Activated CD4-positive, alpha-beta T cell treated with anti-CD3 and anti-CD28 coated beads, Interleukin-2, amount 50 U/mL, for 4 hours (primary cell): ENCODE data around the gene DEPDC1B.
"Not testable (repeated sequence)": the region's sequence is repeated elsewhere in the genome, so short reads cannot be mapped to it uniquely, and the experiment has no call there.

Experiments
- DNase-seq, 2 experiments: peaks; one replicate each; pipeline ENCODE4 v3.0.0-alpha.2; 2020

The DEPDC1B gene

DNA sequence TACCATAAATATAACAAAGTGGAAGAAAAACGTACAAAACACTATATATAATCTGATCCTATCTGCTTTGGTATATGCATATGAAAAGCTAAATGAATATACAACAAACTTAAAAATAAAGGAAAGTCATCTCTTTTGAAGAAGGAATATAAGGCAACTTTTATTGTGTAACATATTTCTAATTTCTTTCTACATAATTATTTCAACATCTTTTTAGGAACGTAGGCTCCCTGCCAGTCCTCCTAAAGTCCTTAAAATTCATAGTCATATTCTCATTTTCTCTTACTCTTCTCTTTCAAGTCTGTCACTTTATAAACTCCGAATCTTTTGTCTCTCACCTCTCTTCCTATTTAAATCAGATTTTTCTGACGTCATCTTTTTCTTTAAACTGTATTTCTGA, 9.6 kb downstream of the DEPDC1B start:
- no peak for DNase-seq

DNA sequence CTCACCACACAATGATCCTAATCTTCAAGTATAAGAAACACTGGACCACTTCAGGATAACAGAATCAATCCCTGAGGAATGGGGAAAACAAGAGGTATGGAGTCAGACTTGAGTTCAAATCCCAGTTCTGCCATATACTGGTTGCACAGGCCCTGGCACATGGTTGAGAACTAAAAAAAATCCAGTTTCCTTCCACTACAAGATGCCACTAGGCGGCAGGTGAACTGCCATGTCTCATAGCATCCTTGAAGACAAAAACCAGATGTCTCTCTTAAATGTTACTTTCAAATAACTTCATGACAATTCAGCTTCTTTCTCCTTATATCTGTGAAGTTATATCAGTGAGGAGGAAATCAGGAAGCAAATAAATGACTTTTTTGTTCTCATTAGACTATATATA, 11.0 kb downstream of the DEPDC1B start:
- DNase-seq: no peak

DNA sequence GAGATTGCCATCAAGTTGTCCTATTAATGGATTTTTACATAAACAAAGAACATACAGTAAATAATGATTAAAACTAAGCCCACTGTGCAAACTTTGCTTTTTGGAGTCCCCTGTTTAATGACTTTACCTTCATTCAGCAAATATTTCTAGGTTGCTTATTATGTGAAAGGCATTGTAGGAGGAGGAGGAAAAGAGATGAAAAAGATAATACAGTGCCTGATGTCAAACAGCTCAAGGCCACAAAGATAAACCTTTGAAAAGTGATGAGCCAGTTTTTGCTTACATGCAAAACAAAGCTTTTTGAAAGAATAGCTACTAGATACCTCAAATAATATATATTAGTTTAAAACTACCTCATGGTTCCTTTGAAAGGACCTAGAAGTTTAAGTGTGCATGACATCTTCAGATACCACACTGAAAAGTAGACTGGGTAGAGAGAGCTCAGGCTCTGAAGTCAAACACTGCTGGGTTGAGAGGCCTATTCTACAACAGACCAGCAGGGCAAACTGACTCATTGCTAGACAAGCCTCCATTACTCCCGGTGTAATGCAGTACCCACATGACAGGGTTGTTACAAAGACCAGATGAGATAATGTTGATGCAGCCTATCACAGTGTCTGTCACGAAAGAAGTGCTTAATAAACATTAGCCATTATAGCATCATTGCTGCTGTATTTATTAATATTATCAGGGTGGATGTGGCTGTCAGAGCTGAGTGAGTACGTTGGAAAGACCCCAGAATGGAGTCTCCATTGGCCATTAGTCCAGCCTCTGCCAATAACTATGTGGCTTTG, 11.8 kb downstream of the DEPDC1B start:
- DNase-seq: no peak

DNA sequence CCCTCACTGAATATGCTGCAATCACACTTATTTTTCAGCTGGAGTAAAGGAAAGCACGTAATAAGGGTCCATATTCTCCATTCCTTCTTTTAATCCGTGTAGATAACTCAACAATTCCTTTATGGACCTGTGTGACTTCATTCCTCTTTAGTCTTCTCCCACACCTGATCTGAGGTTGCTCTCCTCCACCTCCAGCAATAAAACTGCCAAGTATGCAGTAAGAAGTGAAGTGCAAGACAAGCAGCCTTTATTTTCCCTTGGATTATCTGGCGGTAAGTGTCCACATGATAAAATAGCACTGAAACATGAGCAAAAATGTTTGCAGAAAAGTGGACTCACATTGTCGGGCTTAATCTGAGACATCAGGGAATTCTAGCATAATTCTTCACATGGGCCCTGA, 13.8 kb downstream of the DEPDC1B start:
- DNase-seq: no peak

DNA sequence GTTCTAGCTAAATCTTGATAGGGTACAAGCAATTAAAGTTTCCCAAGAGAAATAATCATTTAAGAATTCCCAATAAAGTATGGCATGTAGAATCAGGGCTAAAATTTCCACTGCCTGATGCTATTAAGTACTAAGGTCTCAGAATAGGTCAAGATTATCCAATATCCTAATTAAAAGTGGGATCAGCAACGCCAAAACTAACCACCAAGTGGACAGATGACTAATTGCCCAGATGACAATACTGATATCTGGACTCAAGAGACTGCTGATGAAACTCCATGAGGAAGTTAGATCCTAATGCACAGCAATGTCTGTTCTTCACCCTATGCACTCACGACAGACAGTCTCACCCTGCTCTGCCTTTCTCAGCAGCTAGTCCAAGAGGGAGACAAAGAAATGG, 14.3 kb downstream of the DEPDC1B start:
- no peak for DNase-seq

DNA sequence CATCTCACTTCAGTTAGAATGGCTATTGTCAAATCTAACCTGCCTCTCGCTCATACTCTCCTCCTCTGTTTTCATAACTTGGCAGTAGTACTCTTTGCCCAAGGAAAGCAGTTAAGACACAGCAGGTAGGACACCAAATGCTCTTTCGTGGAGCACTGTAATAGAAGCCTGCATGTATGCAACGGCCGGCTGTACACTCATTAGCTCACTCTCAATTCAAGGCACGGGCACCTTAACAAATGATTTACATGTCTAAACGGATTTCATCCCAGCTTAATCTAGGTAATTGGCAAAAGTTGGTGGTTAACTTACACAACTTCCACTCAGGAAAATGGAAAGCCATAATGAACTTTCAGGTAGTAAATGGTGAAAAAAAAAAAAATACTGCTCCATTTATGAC, 14.9 kb downstream of the DEPDC1B start:
- DNase-seq: no peak

DNA sequence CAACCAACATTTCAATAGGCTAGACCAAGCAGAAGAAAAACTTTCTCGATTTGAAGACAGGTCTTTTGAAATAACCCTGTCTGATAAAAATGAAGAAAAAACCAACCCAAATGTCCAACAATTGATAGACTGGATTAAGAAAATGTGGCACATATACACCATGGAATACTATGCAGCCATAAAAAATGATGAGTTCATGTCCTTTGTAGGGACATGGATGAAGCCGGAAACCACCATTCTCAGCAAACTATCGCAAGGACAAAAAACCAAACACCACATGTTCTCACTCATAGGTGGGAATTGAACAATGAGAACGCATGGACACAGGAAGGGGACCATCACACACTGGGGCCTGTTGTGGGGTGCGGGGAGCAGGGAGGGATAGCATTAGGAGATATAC, 18.0 kb downstream of the DEPDC1B start:
- DNase-seq: not testable (repeated sequence)

DNA sequence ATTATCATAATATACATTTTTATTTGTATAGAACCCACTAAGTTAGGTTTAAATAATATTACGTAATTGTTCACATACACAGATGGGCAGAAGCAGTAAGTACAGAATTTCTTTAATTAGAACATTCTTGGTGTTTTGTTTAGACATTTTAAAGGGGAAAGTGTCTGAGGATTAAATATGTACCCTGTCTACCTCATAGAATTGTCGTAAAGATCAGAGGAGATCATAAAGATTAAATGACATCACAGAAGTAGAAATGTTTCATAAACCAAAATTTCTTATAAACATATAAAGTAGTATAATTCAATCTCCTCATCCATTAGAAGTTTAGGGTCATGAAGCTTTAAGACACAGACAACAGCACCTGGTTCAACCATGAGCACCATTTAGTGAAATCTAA, 20.1 kb downstream of the DEPDC1B start:
- DNase-seq: no peak

DNA sequence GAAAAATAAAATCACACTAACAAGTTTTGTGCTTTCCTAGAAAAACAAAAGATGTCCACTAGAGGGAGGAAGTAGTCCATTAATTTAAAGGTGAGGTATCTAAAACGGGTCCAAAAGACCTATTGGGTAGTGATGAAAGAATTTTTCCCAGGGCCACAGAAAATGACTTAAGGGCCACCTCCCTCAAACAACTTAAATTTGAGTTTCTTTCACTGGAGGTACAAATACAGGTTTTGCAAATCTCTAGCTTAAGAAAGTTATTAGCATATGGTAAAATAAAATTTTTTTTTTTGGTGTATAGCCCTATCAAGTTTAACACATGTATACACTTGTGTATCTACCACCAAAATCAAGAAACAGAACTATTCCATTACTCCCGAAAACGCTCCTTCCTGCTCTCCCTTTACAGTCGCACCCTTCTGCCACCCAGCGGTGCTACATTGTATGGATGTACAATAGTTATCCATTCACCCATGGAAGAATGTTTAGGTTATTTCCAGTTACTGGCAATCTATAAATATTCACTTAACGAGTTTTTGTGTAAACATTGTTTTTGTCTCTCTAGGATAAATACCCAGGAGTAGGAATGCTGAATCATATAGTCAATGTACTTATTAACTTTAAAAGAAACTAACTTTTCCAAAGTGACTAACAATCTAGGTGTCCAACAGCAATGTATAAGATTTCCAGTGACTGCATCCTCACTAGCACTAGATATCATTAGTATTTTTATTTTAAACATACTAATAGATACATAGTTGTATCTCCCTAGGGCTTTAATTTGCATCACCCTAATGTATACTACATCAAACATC, 21.9 kb downstream of the DEPDC1B start:
- DNase-seq: no peak

DNA sequence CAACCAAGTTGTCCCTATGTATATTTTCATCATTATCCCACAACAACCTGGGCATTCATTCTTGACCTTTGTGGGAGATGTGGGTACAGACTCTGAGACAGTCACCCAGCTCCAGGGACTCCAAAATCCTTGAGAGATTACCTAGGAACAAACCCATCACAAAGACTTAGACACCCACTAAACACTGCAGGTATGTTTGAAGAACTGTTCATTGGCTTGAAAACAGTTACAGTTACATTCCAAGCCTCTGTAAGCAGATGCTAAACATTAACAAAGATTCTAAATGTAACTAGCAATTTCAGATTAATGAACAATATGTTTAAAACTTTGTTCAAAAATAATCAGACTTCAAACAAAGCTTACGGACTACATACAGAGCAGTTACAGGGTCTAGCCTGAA, 24.7 kb downstream of the DEPDC1B start:
- DNase-seq: no peak

DNA sequence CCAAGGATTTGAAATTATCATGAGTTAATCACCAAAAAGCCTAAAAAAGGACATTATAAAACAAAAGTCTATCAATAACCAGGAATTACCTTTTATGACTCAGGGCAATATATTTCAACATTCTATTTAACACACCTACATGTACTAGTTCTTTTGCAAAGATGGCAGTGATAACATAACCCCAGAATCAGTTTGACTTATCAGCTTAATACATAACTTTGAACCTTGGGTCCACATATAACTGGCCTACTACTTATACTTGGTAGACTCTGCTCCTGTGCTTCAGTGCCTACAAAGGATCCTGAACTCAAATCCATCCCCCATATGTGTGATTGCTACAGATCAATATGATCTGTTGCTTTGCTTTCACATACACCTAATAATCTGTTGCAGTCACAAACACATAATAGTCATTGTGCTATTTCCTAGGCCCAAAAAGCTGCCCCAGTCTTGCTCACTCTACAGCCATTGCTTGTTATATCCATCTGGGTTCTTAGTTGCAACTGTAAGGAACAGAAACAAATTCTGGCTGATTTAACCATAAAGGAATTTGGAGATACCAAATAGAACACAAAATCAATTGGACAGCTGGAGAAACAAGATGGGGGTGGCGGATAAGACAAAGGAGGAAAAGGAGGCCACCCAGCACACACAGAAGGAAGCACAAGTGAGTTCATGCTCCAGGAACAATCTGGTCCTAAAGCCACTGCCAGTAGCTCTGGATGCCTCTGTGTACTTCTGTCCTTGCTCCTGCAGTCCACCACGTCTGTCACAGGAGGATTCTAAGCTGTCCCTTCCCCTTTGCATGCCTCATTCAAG, 25.5 kb downstream of the DEPDC1B start:
- DNase-seq: no peak

DNA sequence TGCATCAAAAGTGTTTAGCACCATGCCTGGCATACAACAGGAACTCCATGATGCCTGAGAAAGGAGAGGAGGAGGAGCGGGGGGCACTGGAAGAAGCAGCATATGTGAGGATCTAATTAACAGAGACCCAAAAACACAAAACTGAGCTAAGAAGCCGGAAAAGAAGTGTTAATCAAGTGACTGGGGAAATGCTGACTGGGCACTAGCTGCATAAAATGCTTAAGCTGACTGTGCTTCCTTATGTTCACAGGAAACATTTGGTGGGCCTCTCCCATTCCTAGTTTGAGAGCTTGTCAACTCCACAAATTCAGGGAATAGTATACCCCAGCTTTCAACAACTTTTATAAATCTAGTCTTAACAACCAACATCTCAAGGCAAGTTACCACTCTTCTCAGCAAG, 26.6 kb downstream of the DEPDC1B start:
- no peak for DNase-seq

DNA sequence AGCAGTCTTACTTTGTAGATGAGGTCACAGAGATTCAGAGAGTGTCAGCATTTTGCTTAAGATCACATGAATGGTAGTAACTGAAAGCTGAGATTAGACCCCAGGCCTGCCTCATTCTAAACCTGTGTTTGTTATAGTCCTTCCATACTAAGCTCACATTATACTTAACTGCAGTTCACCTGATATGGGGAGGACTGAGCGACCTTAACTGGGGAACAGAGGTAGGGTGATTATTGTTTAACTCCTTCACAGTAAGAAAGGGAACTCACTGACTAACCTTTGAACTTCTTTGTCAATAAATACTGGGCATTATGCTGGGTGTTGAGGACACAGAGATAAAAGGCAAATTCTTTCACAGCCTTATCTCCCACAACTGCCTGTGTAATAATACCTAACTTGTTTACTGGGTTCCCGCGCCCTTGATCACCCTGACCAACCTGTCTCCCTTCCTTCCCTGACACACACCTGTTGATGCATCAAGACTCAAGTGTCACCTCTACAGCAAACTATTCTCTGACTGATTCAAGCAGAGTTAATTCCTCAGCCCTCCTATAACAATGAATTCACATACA, 27.2 kb downstream of the DEPDC1B start:
- DNase-seq: no peak

DNA sequence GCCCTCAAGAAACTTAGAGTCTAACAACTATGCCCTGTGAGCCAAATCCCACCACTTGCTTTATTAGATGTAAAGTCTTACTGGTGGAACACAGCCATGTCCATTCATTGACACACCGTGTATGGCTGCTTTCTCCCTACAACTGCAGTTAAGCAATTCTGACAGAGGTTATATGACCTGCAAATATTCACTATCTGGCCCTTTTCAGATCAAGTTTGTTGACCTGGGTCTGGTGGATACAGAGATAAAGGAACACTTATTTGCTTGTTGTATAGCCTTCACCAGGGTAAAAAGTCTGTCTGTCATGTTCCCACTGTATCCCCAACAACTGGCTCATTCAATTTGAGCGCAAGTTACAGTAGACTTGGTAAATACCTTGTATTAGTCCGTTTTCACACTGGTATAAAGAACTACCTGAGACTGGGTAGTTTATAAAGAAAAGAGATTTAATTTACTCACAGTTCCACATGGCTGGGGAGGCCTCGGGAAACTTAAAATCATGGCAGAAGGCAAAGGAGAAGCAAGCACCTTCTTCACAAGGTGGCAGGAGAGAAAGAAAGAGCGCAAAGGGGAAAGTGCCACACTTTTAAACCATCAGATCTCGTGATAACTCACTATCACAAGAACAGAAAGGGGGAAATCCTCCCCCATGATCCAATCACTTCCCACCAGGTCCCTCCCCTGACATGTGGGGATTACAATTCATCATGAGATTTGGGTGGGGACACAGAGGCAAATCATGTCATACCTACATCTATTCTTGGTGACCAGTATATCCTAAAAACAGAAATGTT, 27.9 kb downstream of the DEPDC1B start:
- DNase-seq: no peak

DNA sequence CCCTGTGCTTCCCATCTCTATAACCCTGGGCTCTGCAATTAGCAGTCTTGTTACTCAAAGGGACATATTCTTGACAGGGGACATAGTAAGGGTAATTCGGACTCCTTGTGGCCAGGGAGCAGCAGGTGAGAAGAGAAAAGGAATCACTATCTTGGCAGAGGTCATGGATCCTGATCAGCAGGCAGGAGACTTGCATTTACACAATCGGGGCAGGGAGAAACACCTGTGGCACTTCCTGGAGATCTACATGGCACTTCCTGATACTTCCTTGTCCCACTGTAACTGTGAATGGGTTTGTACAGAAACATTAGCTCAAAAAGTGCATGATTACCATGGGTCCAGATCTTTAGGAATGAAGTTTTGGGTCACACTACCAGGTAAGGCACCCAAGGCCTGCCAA, 29.2 kb downstream of the DEPDC1B start:
- DNase-seq: no peak

DNA sequence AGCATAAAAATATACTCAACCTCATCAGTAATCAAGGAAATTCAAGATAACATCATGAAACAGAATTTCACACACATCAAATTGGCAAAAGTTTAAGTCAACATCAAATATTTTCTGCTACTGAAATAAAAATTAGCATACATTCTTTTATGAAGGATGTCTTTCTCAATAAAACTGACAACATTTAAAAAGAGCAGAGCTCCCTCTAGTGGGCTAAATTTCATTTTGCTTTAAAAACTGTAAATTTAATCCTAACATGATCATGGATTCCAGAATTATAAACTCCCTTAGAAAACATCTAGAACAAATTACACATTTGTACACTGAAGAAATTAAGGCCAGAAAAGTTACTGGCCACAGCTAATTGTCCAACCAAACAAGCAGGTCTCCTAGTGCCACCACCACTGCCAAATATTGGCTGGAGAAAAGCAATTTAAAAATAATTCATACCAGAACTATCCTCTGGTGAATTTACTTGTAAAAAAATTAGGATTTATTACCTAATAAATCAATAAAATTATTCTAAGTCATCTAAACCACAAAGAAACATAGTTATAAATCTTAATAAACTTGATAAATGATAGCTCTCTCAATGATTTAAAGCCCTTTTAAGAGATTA, 31.2 kb downstream of the DEPDC1B start:
- DNase-seq: no peak

DNA sequence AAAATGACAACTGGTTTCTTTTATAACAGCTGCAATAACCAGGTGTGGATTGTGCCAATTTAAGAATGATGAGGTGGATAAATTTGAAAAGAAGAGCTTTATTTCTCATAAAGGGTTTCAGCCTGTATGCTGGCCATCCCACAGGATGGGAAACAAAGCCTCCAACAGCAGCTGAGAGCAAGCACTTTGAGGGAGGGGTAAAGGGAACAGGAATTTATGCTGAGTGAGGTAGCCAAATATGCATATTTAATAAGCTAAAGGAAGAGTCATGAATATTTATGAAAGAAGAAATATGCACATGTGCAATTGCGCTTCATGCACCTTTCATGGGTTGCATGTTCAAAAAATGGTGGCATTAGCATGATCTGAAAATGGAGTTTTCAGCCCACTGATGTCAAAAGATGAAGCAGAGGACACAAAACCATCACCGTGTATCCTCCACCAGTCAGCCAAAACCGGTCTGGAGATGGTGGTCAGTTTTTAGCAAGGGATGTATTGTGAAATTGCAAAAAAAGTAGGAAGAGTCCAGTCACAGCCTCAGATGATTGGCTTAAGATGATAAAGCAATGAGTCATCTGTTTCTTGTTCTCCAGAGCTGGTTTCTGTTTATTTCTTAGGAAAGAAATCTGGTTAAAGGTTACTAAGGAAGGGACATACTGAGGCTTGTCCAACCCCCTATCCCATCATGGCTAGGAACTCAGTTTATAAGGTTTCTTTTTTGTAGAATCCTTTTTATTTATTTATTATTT, 47.9 kb downstream of the DEPDC1B start:
- no peak for DNase-seq

DNA sequence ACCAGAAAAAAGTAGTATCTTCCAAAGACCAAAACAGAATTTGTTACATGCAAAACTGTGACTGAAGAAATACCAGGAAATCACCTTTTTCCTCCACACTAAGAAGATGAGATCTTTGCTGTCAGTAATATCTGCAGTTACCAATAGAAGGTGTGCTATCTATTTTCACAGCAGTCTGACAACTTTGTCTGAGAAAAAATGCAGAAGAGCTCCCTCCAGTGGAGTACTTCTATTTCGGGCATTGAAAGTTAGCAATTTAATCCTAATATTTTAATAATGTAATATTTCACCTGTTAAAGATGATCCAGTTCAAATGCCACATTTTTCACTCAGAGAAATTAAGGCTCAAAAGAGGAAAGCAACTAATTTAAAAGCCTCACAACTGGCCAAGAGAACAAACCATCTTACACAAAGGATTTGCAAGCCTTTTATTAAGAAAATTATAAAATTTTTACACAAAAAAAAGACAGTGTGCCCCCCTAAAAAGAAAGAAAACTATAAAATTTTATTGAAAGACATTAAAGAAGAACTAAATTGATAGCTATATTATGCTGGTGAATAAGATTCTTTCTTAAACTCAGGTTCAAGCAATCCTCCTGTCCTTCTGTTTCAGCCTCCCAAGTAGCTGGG, 50.6 kb downstream of the DEPDC1B start:
- no peak for DNase-seq

DNA sequence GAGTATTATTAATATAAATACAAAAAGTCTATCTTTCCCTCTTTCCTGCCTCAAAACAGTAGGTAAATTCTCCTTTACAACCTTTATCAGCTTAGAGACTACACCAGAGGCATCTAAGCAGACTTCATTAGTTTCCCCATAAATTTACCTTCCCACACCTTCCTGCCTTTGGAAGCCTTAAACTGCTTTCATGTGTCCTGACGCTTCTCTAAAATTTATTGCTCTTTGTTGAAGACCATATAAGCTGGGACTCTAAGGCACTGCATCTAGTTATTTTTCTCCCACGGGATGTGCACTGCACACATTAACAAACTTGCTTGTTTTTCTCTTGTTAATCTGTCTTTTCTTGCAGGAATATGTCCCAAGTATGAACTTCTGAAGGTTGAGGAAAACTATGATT, 51.8 kb downstream of the DEPDC1B start:
- no peak for DNase-seq

DNA sequence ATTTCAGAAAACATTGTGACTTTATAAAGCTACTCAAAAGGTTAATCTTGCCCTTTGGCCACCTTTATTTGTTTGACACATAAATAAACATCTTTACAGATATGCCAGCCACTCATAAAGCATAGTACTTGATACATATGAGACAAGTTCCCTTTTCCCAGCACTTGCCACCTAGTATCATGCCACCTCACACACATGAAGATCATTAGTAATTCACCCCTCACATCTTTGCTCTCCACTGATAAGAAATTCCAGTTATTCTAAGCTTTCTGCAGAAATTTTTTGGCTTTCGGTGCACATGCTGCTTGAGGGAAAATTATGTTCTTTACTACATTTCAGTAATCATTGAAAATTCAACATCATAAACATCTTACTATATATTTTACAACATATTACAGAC, 59.1 kb downstream of the DEPDC1B start:
- DNase-seq: no peak

DNA sequence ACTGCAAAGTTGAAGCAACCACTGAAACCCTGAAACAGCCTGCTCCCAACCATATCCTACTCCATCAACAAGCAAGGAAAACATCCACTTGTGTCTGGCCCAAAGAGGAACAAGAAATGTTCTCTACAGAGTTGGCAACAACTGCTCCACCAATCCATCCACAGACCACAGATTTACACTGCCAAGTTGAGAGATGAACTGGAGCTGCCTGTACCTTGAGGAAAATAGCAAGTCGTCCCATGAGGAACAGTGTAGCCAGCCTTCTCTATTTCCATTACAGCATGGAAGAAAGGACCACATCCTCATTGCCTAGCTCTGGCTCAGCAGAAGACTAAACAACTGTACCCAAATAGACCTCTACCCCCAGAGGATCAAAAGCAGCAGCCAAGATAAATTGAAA, 60.4 kb downstream of the DEPDC1B start:
- DNase-seq: no peak
